HG03439 (cell line): Measurements from ENCODE around the gene ABT1.

Source experiments
- ATAC-seq: cut with Tn5 transposase; IDR thresholded peaks from one replicate; pipeline ENCODE4 v1.9.1; 2021; ENCODE audit warnings: mild to moderate bottlenecking, moderate library complexity; ENCODE audit not compliant: unreplicated experiment

Gene ABT1

DNA sequence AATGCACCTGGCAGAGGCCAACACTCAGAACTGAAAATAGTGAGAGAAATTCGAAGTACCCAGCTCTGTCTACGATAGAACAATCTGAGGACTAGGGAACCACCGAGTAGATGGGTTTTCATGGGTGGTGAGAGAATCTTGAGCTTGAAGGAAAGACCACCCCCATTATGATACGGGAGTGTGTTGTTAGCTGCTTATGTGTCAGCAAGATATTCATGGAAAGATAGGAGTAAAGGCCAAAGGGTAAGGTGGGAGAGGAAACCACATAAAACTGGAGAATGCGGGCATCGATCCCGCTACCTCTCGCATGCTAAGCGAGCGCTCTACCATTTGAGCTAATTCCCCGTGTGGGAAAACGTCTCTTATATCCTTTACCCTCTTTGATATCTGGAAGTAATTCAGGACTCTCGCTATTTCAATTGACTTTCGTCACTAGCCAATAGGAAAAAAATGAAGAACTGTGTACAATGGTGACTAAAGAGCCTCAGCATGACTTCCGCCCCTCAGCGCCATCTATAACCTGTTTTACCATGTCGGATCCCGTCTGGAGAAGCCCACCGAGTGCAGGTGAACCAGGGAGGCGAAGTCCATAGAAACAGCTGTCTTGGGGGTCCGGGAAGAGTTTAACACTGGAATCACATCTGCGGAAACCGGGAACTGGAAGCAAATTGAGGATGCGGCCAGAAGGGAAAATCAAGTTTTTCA lies 25.0 kb upstream of the ABT1 start:
- ATAC-seq, result no peak

DNA sequence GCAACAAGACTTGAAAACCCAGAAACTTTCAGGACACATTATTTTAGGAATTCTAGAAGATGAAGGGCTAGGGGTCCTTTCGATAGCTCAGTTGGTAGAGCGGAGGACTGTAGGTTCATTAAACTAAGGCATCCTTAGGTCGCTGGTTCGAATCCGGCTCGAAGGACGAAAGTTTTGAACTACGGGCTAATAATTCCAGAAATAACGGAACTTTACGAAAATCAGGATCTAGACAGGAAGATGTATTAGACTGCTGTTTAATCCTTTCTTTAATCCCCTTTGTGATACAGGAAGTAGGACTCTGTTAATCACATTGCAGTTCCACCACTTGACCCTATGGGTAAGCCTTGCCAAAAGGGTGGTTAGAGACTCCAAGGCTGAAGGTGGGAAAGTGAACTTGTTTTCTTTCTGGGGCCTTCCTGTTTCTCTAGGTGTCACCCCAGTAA lies 21.2 kb upstream of the ABT1 start:
- no peak for ATAC-seq

DNA sequence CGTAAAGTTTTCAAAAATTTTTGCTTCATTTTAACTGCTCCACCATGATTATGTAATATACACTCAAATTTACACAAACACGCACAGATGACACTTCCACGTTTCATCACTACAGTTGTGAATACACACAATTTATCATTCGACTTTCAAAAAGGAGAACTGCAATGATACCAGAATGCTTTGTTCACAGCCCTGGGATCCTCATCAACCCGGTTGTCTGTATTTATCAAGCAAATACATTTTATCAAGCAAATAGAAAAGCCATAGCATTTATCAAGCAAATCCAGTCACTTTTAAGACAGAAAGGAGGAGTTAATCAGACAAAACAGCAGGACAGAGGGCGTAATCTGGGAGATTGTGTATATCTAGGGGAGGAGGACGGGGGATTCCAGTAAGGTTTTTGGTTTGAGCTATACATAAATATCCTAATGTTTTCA lies 20.3 kb upstream of the ABT1 start:
- ATAC-seq, result no peak

DNA sequence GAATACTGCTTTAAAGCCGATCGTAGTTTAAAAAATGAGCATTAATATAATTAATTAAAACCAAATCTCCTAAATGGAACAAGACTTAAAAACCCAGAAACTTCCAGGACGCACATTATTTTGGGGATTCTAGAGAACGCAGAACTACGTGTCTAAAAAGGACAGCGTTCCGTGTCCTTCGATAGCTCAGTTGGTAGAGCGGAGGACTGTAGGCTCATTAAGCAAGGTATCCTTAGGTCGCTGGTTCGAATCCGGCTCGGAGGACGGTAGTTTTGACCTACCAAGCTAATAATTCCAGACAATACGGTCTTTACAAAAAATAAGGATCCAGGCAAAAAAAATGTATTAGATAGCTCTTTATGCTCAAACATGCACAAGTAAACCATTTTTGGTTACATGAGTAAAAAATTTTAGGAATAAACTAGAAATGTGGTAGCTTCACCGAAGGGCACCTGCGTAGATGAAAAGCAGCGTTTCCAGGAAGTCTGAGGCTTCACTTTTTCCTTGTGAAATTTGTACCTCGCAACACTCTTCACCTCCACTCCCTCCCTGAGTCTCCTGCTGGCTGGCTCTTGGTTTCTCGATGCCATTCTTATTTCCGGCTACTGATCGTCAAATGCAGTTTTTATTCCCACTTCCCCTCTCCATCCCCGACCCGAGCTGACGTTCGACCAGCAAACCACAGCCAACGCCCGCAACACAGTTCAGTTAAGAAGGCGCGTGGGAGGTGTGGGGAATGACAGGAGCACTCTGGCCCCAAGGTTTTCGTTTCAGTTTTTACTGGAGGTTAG lies 19.6 kb upstream of the ABT1 start:
- ATAC-seq, result no peak

DNA sequence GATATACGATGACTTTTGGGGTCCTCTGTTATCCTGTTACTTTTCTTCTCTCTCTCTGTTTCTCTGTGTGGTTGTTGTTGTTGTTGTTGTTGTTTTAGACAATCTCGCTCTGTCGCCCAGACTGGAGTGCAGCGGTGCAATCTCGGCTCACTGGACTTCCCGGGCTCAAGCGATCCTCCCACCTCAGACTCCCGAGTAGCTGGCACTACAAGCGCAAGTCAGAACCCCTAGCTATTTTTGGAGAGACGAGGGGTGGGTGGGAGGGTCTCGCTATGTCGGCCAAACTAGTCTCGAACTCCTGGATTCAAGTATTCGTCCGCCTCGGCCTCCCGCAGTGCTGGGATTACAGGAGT lies 19.1 kb upstream of the ABT1 start:
- no peak for ATAC-seq

DNA sequence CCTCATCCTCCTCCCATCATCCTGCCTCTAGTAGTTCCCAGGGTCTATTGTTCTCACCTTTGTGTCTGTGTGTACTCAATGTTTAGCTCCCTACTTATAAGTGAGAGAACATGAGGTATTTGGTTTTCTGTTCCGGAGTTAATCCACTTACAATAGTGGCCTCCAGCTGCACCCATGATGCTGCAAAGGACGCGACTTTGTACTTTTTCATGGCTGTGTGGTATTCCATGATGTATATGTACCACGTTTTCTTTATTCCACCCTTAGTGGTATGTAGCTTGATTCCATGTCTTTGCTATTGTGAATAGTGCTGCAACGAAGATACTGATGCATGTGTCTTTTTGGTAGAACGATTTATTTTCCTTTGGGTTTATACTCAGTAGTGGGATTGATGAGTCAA lies 18.5 kb upstream of the ABT1 start:
- no peak for ATAC-seq

DNA sequence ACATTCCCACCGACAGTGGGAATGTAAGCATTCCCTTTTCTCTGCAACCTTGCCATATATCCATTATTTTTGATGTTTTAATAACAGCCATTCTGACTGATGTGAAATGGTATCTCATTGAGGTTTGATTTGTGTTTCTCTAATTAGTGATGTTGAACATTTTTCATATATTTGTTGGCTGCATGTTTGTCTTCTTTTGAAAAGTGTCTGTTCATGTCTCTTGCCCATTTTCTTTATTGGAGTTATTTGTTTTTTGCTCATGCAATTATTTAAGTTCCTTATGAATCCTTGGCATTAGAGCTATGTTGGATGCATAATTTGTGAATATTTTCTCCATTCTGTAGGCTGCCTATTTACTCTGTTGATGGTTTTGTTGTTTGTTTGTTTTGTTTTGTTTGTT lies 18.0 kb upstream of the ABT1 start:
- ATAC-seq, result no peak

DNA sequence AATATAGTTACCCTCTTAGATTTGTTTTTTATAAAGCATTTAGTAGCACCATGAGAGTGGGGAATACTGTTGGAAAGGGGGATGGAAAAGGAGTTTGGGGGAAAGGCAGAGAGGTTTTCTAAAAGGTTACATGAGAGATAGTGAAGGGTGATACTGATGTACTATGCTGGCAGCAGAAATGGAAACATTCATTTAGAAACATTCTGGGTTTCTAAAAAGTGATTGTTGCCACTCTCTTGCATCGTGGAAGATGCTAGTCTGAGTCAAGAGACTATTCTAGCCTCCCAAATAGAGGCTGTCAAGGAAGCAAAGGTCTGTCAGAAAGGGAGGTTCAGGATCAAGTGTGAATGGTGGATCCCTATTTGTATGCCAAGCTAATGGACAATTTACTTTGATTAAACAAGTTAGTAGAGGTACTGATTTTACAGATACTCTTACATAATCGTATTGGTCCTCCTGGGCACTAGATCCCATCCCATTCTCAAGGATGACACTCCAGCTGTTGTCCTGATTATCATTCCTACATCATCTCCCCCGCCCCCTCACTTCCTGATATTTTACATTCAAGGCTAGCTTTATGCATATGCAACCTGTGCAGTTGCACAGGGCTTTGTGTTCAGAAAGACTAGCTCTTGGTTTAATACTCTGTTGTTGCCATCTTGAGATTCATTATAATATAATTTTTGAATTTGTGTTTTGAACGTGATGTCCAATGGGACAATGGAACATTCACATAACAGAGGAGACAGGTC lies 15.4 kb upstream of the ABT1 start:
- no peak for ATAC-seq

DNA sequence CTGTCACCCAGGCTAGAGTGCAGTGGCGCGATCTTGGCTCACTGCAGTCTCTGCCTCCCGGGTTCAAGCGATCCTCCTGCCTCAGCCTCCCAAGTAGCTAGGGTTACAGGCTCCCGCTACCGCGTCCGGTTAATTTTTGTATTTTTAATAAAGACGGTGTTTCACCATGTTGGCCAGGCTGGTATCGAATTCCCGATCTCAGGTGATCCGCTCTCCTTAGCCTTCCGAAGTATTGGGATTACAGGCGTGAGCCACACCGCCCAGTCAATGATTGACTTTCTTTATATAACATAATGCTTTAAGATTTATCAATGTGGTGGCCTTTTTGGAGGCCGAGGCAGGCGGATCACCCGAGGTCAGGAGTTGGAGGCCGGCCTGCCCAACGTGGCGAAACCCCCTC lies 7.8 kb upstream of the ABT1 start:
- no peak for ATAC-seq

DNA sequence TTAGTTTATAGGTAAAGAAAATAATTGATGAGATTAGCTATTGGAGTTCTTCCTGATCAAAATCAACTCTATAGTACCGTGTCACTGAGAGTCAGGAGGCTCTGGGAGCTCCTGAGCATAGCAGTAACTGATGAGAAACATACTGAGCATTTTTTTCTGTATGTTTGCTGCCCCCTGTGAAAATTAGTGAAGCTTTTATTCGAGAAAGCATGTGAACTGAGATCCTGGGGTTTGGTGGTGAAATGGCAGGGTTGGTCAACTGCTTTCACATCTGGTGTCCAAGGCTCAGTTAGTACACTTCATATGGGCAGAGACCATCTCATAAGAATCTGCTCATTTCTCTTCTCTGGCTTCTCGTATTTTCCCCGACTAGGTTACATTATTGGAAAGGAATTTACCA lies 4.1 kb upstream of the ABT1 start:
- ATAC-seq, result no peak

DNA sequence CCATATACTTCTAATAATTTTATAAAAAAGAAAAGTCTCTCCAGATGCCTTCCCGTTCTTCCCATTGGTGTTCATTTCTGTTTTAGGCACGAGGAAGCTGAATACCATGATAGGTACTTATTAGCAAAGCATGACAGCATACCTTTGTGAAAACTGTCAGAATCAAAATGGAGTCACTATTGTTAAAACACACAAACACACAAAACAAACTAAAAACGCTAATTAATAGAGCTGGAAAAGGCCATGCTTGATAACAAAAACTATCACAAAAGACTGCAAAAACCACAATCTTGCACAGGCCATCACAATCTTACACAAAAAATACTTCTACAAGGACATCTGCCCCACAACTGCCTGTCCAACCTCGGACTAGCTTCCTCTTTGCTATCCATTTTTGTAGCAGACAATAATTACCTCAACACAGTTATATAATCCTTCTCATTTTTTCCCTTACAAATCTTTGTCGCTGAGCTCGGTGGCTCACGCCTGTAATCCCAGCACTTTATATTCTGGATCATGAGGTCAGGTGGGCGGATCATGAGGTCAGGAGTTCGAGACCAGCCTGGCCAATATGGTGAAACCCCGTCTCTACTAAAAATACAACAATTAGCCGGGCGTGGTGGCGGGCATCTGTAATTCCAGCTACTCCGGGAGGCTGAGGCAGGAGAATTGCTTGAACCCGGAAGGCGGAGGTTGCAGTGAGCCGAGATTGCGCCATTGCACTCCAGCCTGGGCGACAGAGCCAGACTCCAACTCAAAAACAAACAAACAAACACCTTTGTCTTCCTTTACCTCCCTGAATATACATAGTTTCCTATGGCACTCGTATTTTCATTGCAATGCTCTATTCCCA lies 3.2 kb upstream of the ABT1 start:
- no peak for ATAC-seq

DNA sequence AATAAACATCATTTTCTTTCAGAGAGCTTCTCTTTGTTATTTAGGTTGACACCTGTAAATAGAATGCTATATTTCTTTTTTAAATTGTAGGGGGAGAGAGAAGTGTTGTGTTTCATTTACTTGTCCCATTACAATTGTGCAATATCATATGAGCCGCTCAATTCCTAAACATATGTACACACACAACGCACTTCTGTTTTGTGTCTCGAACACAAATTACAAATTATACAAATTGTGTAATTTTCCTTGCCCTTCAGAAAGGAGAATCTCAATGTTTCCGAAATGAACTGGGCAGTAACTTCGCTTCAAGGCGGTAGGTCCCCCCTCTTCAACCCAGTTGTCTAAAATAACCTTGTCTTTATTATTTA lies 2.6 kb upstream of the ABT1 start:
- ATAC-seq, result no peak

DNA sequence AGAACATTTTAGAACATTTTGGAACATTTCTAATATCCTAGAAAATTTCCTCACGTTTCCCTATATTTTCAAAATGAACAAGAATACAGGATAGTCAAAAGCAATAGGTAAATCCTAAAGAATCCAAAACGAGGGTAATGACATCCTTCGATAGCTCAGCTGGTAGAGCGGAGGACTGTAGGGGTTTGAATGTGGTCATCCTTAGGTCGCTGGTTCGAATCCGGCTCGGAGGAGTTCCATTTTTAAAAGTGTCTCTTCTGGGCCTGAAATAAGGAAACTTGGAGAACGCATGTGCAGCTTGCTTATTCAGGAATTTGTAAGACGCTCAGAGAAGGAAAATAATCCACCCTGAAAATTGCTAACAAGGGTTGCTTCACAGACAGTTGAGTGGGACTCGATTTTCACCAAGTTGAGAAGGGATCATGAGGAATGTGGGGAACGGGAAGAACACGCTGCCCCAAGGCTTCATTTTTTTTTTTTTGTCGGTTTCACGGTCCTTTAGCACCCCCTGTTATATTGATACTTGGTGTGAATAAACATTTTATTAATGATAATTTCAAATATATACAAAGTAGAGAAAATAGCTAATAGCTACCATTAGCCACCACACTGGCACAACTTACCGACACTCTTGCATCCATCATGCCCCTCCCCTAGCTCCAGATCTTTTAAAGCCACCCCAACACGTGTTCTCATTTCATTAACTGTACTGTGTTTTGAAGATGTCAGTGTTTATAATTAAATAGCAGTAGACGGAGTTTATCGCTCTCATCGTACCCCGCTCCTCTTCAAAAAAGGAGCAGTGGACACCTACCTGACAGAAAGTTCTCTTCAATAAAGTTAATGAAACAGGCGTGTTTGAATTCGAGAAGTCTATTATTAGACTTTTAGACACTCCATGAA lies 1.8 kb upstream of the ABT1 start:
- ATAC-seq, result no peak

DNA sequence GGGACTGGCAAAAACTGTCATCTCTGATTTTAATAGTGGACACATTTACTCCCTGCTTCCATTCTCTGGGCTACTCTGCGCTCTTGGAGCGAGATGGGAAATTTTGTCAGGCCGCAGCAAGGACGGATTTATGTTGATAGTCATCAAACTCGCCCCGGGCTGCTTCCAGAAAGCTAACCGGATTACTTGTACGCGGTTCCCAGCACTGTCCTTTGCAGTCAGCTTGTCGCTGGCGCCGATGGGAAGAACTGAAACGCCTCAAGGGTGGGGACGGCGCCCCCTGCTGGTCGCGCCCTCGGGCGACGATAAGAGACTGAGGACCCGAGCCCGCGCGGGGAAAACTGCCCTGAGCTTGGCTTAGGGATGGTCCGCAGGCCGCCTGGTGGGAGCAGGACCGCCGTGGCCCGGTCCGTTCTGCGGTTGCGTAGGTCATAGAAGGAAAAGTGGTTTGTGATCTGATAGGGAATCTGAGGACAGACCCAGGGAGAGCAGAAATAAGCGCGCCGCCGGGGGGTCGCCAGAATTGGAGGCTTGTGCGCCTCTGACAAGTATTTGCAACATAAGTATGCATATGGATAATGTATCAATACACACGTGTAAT lies 984 bp upstream of the ABT1 start:
- peak; percentile 67 for ATAC-seq

DNA sequence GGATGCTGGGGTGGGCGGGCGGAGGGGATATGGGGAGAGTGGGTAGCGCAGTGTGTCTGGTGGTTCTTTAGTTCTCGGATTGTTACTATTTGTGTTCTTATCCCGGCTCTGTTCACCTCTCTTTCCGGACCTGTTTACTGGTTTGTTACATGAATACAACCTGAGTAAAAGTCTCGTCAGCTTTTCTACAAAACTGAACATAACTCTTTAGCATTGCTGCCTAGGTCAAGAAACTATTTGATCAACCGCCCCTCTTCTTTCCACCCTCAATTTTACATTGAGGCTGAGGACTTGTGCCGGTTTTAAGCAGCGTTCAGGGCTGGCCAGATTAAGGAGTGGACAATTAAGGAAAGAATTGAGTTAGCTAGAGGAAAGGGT lies 625 bp downstream of the ABT1 start:
- ATAC-seq, result no peak

DNA sequence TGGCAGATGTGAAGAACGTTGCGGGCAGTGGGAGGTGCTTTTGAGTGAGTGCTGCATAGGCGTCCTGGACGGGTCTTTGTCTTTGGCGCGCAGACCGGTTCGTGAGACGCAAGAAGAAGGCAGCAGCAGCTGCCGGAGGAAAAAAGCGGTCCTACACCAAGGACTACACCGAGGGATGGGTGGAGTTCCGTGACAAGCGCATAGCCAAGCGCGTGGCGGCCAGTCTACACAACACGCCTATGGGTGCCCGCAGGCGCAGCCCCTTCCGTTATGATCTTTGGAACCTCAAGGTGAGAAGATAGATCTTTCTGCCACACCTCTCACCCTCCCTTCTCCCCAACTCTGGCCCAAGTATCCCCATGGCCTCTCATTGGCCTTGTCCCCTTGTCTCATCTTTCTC lies 1.1 kb downstream of the ABT1 start:
- ATAC-seq, result no peak

DNA sequence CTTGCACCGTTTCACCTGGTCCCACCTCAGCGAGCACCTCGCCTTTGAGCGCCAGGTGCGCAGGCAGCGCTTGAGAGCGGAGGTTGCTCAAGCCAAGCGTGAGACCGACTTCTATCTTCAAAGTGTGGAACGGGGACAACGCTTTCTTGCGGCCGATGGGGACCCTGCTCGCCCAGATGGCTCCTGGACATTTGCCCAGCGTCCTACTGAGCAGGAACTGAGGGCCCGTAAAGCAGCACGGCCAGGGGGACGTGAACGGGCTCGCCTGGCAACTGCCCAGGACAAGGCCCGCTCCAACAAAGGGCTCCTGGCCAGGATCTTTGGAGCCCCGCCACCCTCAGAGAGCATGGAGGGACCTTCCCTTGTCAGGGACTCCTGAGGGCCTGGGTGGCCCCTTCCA lies 1.5 kb downstream of the ABT1 start:
- no peak for ATAC-seq

DNA sequence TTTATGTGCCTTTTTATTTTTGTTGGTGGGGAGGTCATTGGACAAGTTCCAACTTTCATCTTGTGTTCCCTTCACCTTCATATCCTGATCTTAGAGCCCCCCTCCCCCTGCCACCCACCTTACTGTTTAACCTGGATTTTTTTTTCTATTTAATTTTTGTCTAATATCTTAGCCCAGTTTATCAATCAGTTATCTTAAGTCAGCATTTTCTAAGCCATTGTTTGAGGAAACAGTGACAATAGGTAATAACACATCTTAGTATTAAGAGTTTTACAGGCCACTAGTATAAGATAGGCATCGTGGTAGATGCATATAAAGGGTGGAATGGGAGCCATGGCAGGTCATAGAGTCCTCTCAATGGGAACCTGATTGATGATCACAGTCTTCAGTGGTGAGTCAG lies 2.4 kb downstream of the ABT1 start:
- ATAC-seq, result no peak

DNA sequence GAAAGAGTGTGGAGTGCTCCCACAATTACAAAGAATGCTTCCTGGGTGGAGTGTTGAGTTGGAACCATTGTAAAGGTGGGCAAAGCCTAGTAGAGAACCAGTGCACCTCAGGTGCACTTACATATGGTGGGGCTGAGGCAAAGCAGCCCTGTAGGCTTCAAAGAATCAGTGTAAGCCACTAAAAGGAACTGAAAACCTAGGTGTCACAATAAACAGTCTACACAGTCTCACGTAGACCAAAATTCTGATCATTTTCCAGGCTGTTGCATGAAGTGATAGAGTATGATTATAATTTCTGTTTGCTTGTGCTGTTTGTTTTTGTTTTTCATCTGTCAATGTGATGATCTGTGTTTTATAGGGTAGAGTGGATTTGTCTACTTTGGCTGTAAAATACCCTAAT lies 2.8 kb downstream of the ABT1 start:
- ATAC-seq, result no peak

DNA sequence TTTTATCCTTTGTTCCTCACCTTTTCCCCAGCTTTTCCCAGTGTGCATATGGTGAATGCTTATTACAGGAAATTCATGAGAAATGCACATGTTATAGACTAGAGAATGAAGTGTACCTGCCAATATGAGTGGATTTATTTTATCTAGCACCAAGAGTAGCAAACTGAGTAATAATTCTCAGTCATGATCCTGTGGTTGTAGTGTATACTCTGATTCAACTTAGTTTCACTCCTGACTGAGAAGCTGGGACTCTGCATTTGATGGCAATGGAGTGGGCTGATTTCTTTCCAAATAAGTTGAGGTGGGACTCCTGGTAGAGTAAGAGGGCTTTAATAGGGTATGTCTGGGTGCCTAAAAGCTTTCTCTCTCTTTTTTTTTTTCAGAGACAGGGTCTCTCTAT lies 4.0 kb downstream of the ABT1 start:
- no peak for ATAC-seq
